ENCODE measurements around the gene LHX6. TPM values are rescaled to one million over a fixed set of nuclear protein-coding genes. Genes with fewer than 3 reads are reported as not detected.
A peak's percentile ranks its signal among the peaks of the same experiment; 100 is the strongest.

Gene LHX6
- total and polyA plus RNA-seq, 2 donors from 2014 or later, result 0.82 to 4.9 TPM

- DNase-seq, result peak in 1 of 5 donors; percentile 15
- Histone ChIP-seq H3K4me1 (ENCODE audit: control insufficient read depth in 2 of 3, insufficient read depth in 2 of 3, low read depth in 1 of 3, low read length in 3 of 3) (peaks cover 0 to 19% (median 1%) of the 10 kb centered on the region in 3 donors), H3K27ac (ENCODE audit: low read depth in 2 of 2, low read length in 2 of 2) (no peak overlapping the region), H3K27me3 (ENCODE audit: control insufficient read depth, insufficient read depth, low read length) (peaks cover 83% of the 10 kb centered on the region), H3K9ac (ENCODE audit: low read length in 3 of 3) (no peak overlapping the region), H3K36me3 (ENCODE audit: control insufficient read depth in 2 of 3, insufficient read depth in 3 of 3, low read length in 3 of 3) (no peaks in the 10 kb centered on the region), H3K4me3 (ENCODE audit: low read length in 3 of 3) (no peak overlapping the region), H3K9me3 (ENCODE audit: control insufficient read depth in 2 of 3, insufficient read depth in 1 of 3, low read length in 3 of 3) (no peaks in the 10 kb centered on the region)
- no peak for FAIRE-seq
- no peak for TF ChIP-seq CTCF (IDR thresholded peaks at IDR 0.05; ENCODE audit: borderline replicate concordance, extremely low read depth, insufficient read depth)
- intact Hi-C loops (cut with DNase I), result no loop called here
Observed at GRCh38 chr9:122215663-122216062, 13.1 kb downstream of the LHX6 start.

GRCh38 chr9:122214507-122214906 lies 14.2 kb downstream of the LHX6 start:
- H3K36me3 ChIP-seq (ENCODE audit: control insufficient read depth in 2 of 3, insufficient read depth in 3 of 3, low read length in 3 of 3), result no peaks in the 10 kb centered on the region
- no peak overlapping the region for H3K27ac ChIP-seq (ENCODE audit: low read depth in 2 of 2, low read length in 2 of 2)
- H3K9me3 ChIP-seq (ENCODE audit: control insufficient read depth in 2 of 3, insufficient read depth in 1 of 3, low read length in 3 of 3), result no peaks in the 10 kb centered on the region
- DNase-seq, result no peak
- no peak overlapping the region for H3K4me3 ChIP-seq (ENCODE audit: low read length in 3 of 3)
- intact Hi-C loops (cut with DNase I), result no loop called here
- no peak for TF ChIP-seq CTCF (IDR thresholded peaks at IDR 0.05; ENCODE audit: borderline replicate concordance, extremely low read depth, insufficient read depth)
- peaks cover 71% of the 10 kb centered on the region for H3K27me3 ChIP-seq (ENCODE audit: control insufficient read depth, insufficient read depth, low read length)
- no peak for FAIRE-seq
- peaks cover 0 to 9% (median 0%) of the 10 kb centered on the region in 3 donors for H3K4me1 ChIP-seq (ENCODE audit: control insufficient read depth in 2 of 3, insufficient read depth in 2 of 3, low read depth in 1 of 3, low read length in 3 of 3)
- H3K9ac ChIP-seq (ENCODE audit: low read length in 3 of 3), result no peak overlapping the region

- Histone ChIP-seq H3K4me1 (ENCODE audit: control insufficient read depth in 2 of 3, insufficient read depth in 2 of 3, low read depth in 1 of 3, low read length in 3 of 3) (peaks cover 0 to 2% (median 0%) of the 10 kb centered on the region in 3 donors), H3K4me3 (ENCODE audit: low read length in 3 of 3) (no peak overlapping the region), H3K27me3 (ENCODE audit: control insufficient read depth, insufficient read depth, low read length) (peaks cover 65% of the 10 kb centered on the region), H3K9ac (ENCODE audit: low read length in 3 of 3) (no peak overlapping the region), H3K36me3 (ENCODE audit: control insufficient read depth in 2 of 3, insufficient read depth in 3 of 3, low read length in 3 of 3) (no peaks in the 10 kb centered on the region), H3K27ac (ENCODE audit: low read depth in 2 of 2, low read length in 2 of 2) (no peak overlapping the region), H3K9me3 (ENCODE audit: control insufficient read depth in 2 of 3, insufficient read depth in 1 of 3, low read length in 3 of 3) (no peaks in the 10 kb centered on the region)
- DNase-seq (peak; percentile 77 to 92 (median 83)), FAIRE-seq (no peak)
- intact Hi-C loops (cut with DNase I), result no loop called here
- no peak for TF ChIP-seq CTCF (IDR thresholded peaks at IDR 0.05; ENCODE audit: borderline replicate concordance, extremely low read depth, insufficient read depth)
Observed at GRCh38 chr9:122213589-122214413, 15.0 kb downstream of the LHX6 start.

Data from kidney (tissue), 14 donors.